SK-N-MC (cell line): Measurements from ENCODE around the gene SLC22A13.
"Not testable (repeated sequence)": the region's sequence is repeated elsewhere in the genome, so short reads cannot be mapped to it uniquely, and the experiment has no call there.

Source experiments
- DNase-seq: peaks from one replicate; pipeline ENCODE4 v3.0.0-alpha.2; 2011; ENCODE audit warnings: low read depth, low spot score
- H3K27ac ChIP-seq: fragments of 200-600 bp; sonication (generic); 2 replicates; pipeline ENCODE4 v1.5.1; 2016; ENCODE audit warnings: mixed run types
- H3K36me3 ChIP-seq: fragments of 200-600 bp; sonication (generic); 2 replicates; pipeline ENCODE4 v1.6.1; 2017; ENCODE audit warnings: antibody characterized with exemption, low read length, mixed read lengths; ENCODE audit not compliant: insufficient read depth
- H3K4me3 ChIP-seq: fragments of 200-600 bp; sonication (generic); 2 replicates; pipeline ENCODE4 v1.5.1; 2016
- H3K9ac ChIP-seq: fragments of 200-600 bp; sonication (generic); 2 replicates; pipeline ENCODE4 v1.8.0; 2017; ENCODE audit warnings: mixed run types, mixed read lengths; ENCODE audit not compliant: insufficient read length
- H3K9me3 ChIP-seq: fragments of 200-600 bp; sonication (generic); 2 replicates; pipeline ENCODE4 v1.6.1; 2017; ENCODE audit warnings: low read depth, mild to moderate bottlenecking, antibody characterized with exemption, low read length, moderate library complexity, mixed read lengths
- EZH2 ChIP-seq: fragments of 200-600 bp; sonication (generic); IDR thresholded peaks from one replicate; pipeline ENCODE4 v1.6.1; 2017; ENCODE audit warnings: antibody characterized with exemption
- FOXP2 ChIP-seq: optimal IDR thresholded peaks from 2 replicates; pipeline ENCODE3; 2011; ENCODE audit warnings: mild to moderate bottlenecking, moderate library complexity; ENCODE audit not compliant: insufficient read depth; ENCODE audit errors: extremely low read length, control extremely low read depth
- POLR2AphosphoS5 ChIP-seq: IDR thresholded peaks from 2 replicates; pipeline ENCODE4 v1.6.1; 2012; ENCODE audit warnings: mild to moderate bottlenecking, low read depth, low read length, borderline replicate concordance

Gene SLC22A13

DNA sequence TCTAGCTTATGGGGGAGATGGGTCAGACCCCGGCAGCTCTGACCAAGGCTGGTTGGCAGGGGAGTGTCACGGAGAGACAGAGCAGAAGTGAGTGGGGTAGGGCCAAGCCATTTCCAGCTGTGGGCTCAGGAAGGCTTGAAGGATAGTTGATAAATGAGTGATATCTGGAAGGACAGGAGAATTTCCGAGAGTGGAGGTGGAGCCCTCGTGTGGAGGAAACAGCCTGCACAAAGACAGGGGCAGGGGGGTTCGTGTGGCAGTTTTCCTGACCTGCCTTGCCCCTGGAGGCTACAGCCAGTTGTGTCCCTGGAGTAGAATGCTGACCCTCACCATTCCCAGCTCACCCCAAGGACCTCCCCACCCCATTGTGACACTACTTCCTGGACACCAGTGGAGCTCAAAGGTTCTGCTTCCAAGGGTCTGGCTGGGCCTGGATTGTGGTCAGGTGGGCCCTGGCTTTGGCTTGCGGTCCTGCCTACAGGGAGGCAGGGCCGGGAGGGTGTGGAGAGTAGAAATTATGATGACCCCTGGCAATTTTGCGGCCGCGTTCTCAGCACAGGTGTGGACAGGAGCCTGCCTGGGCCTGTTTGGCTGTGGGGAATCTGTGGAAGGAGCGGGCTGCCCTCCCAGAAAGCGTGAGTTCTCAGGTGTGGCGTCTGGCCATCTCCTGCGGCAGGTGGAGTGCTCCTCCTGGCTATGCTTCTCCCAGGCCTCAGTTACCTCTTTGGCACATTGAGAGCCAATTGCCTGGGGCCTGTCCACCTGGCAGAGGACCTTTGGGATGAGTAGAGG lies 16.5 kb downstream of the SLC22A13 start, which contains the start of gene SLC22A14:
Gene SLC22A14 (plus strand): TSS at position 400 of the 792 bp plus-strand sequence. CDS start 23,733 bp downstream, outside the sequence.
- Histone ChIP-seq H3K4me3 (no peak within 1 kb of the TSS), H3K9me3 (no peaks in the 10 kb centered on the region), H3K27ac (no peak within 1 kb of the TSS; the same call in 1 of the 2 replicates), H3K9ac (no peak within 1 kb of the TSS), H3K36me3 (no peaks in the 10 kb centered on the region)
- no peak for DNase-seq
- TF ChIP-seq FOXP2 (no peak), POLR2AphosphoS5 (no peak), EZH2 (no peak)

DNA sequence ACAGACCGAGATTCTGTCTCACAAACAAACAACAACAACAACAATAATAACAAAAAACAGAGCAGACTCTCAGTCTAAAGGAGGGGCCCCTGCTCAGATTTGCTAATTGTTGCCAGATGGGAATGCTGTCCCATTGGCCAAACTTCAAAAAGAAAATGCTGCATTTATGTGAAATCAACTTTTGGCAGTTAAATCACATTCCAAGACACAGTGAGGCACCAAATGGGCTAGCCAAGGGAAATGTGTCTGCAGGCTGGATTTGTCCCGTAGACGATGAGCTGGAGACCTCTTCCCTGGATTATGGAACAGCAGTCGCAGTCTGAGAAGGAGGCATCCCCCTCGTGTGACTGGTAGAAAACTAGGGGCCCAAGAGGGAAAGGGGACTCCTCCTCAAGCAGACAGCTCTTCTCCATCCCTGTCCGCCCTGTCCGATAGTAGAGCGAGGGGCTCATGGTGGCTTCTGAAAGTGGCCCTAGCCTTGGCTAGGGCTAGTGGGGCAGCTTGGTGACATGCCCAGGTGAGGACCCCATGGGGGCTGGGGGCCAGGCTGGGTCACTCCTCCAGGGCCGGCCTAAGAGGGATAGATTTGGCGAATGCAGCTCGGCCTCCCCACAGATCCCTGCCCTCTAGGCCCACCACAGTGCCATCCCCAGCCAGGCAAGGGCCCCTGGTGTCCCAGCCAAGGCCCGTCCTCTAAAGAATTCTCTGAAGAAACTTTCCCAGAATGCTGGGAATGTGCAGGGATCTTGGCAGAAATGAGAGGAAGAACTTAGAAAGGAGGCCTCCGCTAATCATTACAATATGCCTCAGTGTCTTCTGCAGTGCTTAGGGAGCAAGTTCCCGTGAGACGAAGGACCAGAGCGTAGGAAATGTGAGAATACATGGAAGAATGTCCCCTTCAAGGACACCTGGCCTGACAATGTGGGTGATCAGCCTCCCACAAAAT lies 18.5 kb downstream of the SLC22A13 start:
- no peak for DNase-seq
- Histone ChIP-seq H3K27ac (peak overlapping the region; percentile 13; the same call in 1 of the 2 replicates), H3K9me3 (no peaks in the 10 kb centered on the region), H3K9ac (no peak overlapping the region), H3K4me3 (no peak overlapping the region), H3K36me3 (no peaks in the 10 kb centered on the region)
- TF ChIP-seq POLR2AphosphoS5 (no peak), FOXP2 (no peak), EZH2 (no peak)

- Histone ChIP-seq H3K4me3 (no peak overlapping the region), H3K36me3 (no peaks in the 10 kb centered on the region), H3K27ac (no peak overlapping the region), H3K9ac (no peak overlapping the region), H3K9me3 (no peaks in the 10 kb centered on the region)
- DNase-seq: no peak
- TF ChIP-seq FOXP2 (no peak), EZH2 (no peak), POLR2AphosphoS5 (no peak)
These were observed 19.1 kb downstream of the SLC22A13 start for GRCh38 chr3:38284756-38285150.

DNA sequence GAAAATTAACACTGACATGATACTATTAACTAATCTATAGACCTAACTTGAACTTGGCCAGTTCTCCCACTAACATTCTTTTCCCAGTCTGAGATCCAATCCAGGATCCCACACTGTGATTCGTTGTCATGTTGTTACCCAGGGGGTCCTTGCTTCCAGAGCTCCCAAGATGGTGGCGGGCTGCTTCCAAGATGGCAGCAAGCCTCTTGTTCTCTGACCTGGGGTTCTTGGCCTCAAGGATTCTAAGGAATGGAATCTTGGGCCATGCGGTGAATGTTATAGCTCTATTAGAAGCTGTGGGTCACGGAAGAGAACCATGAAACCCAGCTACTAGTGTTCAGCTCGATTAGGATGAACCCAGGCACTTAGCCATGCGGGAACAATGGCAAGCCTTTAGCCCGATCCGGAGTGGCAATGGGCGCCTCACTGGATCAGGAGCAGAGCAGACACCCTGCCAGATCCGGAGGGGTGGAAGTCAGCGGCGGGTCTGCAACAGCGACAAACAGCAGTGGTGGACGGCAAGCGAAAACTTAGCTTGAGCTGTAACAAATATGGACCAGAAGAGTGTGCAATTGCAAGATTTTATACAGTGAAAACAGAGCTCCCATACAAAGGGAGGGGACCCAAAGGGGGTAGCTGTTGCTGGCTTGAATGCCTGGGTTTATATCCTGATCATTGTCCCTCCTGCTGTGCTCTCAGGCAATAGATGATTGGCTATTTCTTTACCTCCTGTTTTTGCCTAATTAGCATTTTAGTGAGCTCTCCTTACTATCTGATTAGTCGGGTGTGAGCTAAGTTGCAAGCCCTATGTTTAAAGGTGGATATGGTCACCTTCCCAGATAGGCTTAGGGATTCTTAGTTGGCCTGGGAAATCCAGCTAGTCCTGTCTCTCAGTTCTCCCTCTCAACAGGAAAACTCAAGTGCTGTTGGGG lies 23.9 kb downstream of the SLC22A13 start:
- not testable (repeated sequence) for H3K4me3 ChIP-seq, H3K36me3 ChIP-seq, DNase-seq, H3K27ac ChIP-seq, H3K9me3 ChIP-seq, H3K9ac ChIP-seq

DNA sequence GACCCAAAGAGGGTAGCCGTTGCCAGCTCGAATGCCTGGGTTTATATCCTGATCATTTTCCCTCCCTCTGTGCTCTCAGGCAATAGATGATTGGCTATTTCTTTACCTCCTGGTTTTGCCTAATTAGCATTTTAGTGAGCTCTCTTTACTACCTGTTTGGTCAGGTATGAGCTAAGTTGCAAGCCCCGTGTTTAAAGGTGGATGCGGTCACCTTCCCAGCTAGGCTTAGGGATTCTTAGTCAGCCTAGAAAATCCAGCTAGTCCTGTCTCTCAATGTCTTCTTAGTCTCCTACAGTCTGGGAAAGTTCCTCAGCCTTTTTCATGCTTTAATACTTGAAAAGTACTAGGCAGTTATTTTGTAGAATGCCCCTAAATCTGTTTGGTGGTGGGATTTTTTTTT lies 31.4 kb downstream of the SLC22A13 start:
- not testable (repeated sequence) for H3K36me3 ChIP-seq, H3K9ac ChIP-seq, H3K27ac ChIP-seq, H3K9me3 ChIP-seq, DNase-seq, H3K4me3 ChIP-seq

GRCh38 chr3:38297537-38297936 lies 31.9 kb downstream of the SLC22A13 start:
- H3K9ac ChIP-seq: no peak overlapping the region
- TF ChIP-seq POLR2AphosphoS5: no peak
- TF ChIP-seq EZH2: no peak
- TF ChIP-seq FOXP2: no peak
- H3K36me3 ChIP-seq: no peaks in the 10 kb centered on the region
- no peaks in the 10 kb centered on the region for H3K9me3 ChIP-seq
- no peak for DNase-seq
- H3K4me3 ChIP-seq: no peak overlapping the region
- no peak overlapping the region for H3K27ac ChIP-seq

DNA sequence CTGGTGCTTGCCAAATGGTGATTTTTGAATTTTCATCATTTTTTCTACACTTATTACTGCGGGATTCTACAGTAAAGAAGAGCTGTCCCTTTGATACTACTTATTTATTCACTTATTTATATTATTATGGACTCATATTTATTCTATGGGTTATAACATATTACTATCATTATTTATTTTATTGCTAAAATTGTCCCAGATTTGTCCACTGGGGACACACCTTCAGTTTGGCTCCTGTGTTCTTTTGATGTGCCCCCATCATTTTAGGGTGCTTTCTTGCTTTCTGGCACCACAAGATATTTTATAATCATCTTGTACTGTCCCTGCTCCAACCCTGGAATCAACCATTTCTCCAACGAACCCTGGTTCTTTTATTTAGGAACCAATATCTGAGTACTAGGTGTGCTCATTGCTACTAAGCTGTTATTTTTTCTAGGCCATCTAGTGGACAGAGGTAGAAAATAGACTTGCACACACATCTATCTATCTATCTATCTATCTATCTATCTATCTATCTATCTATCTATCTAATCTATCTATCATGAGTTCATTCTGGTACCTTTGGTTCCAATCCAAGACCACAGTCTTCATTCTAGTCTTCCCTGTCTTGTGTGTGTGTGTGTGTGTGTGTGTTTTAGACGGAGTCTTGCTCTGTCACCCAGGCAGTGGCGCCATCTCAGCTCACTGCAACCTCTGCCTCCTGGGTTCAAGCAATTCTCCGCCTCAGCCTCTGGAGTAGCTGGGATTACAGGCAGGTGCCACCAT lies 32.5 kb downstream of the SLC22A13 start:
- no peaks in the 10 kb centered on the region for H3K36me3 ChIP-seq
- H3K9me3 ChIP-seq: no peaks in the 10 kb centered on the region
- no peak for DNase-seq
- H3K4me3 ChIP-seq: no peak overlapping the region
- TF ChIP-seq EZH2 (no peak), FOXP2 (no peak), POLR2AphosphoS5 (no peak)
- H3K9ac ChIP-seq: no peak overlapping the region
- H3K27ac ChIP-seq: no peak overlapping the region

GRCh38 chr3:38306941-38307340 lies 41.3 kb downstream of the SLC22A13 start:
- no peak overlapping the region for H3K9ac ChIP-seq
- no peak for TF ChIP-seq FOXP2
- no peak for TF ChIP-seq POLR2AphosphoS5
- no peak for TF ChIP-seq EZH2
- H3K36me3 ChIP-seq: no peaks in the 10 kb centered on the region
- no peak for DNase-seq
- no peak overlapping the region for H3K4me3 ChIP-seq
- H3K27ac ChIP-seq: no peak overlapping the region
- H3K9me3 ChIP-seq: no peaks in the 10 kb centered on the region
